Measurements from ENCODE around the gene SNN. TPM values are rescaled to one million over a fixed set of nuclear protein-coding genes. Genes with fewer than 3 reads are reported as not detected.

Gene SNN
- total and polyA plus RNA-seq, 2 experiments from 2014 or later: 5.4 to 5.9 TPM

DNA sequence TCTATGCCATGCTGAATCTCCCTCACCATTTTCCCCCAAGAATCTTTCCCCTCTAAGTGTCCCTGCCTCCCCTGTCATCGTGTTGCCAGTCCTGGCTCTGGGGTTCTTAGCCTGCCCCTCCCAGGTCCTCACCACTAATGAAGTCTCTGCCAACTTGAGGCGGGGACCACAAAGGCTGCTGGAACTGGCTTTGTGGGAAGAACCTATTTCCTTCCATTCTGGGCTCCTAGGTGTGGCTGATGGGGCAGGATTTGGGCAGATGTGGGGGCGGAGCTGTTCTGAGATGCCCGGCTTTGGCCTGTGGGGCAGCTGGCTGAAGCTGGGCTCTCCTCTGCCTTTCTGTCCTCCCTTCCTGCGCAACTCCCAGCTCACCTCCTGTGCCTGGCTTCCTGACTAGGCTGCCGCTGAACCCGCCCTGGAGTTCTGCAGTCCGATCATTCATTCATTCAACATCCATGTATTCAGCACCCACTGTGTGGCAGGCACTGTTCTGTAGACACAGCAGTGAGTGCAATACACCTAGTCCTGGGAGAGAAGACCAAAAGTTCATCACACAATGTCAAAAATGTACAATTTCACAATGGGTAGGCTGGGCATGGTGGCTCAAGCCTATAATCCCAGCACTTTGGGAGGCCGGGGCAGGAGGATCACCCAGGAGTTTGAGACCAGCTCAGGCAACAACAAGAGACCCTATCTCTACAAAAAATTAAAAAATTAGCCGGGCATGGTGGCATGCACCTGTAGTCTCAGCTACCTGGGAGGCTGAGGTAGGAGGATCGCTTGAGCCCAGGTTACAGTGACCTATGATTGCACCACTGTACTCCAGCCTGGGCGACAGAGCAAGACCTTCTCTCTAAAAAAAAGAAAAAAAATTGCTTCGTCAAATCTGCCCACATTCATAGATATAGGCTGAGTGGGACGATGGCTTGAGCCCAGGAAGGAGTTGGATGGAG, 1.9 kb upstream of the SNN start:
- Histone ChIP-seq H3K36me3 (ENCODE audit: low read depth) (no peaks in the 10 kb centered on the region), H3K79me2 (ENCODE audit: insufficient read depth) (no peaks in the 10 kb centered on the region), H3K4me1 (ENCODE audit: insufficient read depth) (peaks cover 7% of the 10 kb centered on the region), H3K9me2 (ENCODE audit: insufficient read depth) (no peaks in the 10 kb centered on the region), H2AFZ (no peak overlapping the region), H3K27ac (no peak overlapping the region), H4K20me1 (ENCODE audit: insufficient read depth) (no peaks in the 10 kb centered on the region), H3F3A (ENCODE audit: insufficient read depth) (peaks cover 4% of the 10 kb centered on the region; the same call in 1 of the 2 replicates), H3K4me2 (ENCODE audit: unreplicated experiment) (no peak overlapping the region), H3K9me3 (ENCODE audit: low read depth) (no peaks in the 10 kb centered on the region), H3K4me3 (no peak overlapping the region), H3K27me3 (replicated peaks; ENCODE audit: insufficient read depth) (no peaks in the 10 kb centered on the region), H3K9ac (no peak overlapping the region)
- in situ Hi-C loops (cut with MboI): no loop called here
- TF ChIP-seq EZH2 (IDR thresholded peaks at IDR 0.05; ENCODE audit: insufficient read depth, poor library complexity, severe bottlenecking): no peak
- TF ChIP-seq EZH2phosphoT487 (IDR thresholded peaks at IDR 0.05; ENCODE audit: insufficient read depth, low read depth): no peak
- no peak for DNase-seq
- WGBS, 2 experiments (ENCODE audit: low coverage in 1 of 2, low lambda C conversion rate in 2 of 2, missing lambda C conversion rate in 2 of 2): 83 to 87% methylated on average over 14 of the region's 14 CpGs

DNA sequence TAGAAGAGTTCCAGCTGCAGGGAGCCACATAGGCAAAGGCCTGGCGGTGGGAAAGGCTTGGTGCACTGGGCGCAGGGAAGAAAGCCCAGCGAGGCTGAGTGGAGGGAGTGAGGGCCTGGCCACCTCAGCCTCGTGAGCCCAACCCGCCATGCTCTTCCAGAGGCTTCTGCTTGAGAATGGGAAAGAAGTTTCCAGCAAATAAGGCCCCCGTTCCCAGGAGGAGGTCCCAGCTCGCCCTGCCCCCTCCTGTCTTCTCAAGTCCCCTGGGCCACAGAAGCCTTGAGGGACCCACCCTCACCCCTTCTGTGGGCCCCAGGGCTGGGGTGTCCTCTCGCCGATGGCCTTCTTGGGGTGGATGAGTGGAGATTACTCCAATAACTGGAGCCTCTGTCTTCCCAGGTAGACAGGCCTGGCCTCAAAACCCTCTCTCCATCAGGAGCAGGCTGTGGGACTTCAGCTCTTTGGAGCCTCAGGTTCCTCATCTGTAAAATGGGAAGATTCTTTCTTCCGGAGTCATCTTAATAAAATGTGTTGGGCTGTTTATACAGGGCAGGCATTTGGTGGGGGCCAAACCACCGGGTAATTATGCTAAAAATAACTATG, 933 bp upstream of the SNN start:
- Histone ChIP-seq H3K4me3 (no peak overlapping the region; the same call in 1 of the 2 replicates), H3F3A (ENCODE audit: insufficient read depth) (peaks cover 4% of the 10 kb centered on the region; the same call in 1 of the 2 replicates), H3K36me3 (ENCODE audit: low read depth) (no peaks in the 10 kb centered on the region), H3K27ac (no peak overlapping the region), H3K27me3 (replicated peaks; ENCODE audit: insufficient read depth) (no peaks in the 10 kb centered on the region), H3K79me2 (ENCODE audit: insufficient read depth) (no peaks in the 10 kb centered on the region), H3K4me2 (ENCODE audit: unreplicated experiment) (no peak overlapping the region), H3K9me3 (ENCODE audit: low read depth) (no peaks in the 10 kb centered on the region), H4K20me1 (ENCODE audit: insufficient read depth) (no peaks in the 10 kb centered on the region), H2AFZ (no peak overlapping the region), H3K9ac (no peak overlapping the region), H3K4me1 (ENCODE audit: insufficient read depth) (peaks cover 7% of the 10 kb centered on the region), H3K9me2 (ENCODE audit: insufficient read depth) (no peaks in the 10 kb centered on the region)
- 91 to 95% methylated on average over 11 of the region's 11 CpGs for WGBS, 2 experiments (ENCODE audit: low coverage in 1 of 2, low lambda C conversion rate in 2 of 2, missing lambda C conversion rate in 2 of 2)
- peak; percentile 20 for DNase-seq
- in situ Hi-C loops (cut with MboI): no loop called here
- no peak for TF ChIP-seq EZH2 (IDR thresholded peaks at IDR 0.05; ENCODE audit: insufficient read depth, poor library complexity, severe bottlenecking)
- no peak for TF ChIP-seq EZH2phosphoT487 (IDR thresholded peaks at IDR 0.05; ENCODE audit: insufficient read depth, low read depth)

DNA sequence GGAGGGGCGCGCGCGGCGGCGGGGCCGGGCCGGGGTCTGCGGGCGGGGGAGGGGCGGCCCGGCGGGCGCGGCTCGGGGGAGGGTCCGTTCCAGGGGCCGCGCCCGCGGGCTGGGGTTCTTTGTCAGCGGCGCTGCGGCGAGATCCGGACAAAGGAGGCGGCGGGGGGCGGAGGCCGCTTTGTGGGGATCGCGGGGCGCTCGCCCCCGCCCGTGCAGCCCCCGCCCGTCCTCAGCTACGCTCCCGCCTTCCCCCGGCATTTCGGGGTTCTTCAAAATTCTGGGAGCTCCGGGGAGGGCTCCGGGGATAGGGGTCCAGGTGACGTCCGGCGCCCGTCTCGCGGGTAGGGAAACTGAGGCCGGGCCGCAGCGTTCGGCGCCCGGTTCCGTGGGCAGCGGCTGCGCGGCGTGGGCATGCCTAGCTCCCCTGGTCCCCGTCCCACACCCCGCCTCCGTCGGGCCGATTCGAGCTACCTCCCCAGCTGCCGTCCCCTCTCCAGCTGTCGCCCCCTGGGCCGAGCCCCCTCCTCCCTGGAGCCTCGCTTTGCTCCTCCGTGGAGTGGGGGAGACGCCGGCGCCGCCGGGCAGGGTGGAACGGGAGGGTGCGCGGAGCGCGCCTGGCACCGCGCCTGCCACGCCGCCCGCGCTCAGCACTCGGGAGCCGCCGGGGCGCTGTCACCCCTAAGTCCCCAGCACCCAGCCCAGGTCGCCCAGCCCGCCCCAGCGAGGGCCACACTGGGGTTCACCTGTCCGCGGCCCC, 546 bp downstream of the SNN start:
- in situ Hi-C loops (cut with MboI): no loop called here

More for the DNA sequence above, 546 bp downstream of the SNN start:
- no peaks in the 10 kb centered on the region for H3K9me2 ChIP-seq (ENCODE audit: insufficient read depth)
- H3K27ac ChIP-seq: no peak overlapping the region
- no peaks in the 10 kb centered on the region for H3K79me2 ChIP-seq (ENCODE audit: insufficient read depth)
- peak overlapping the region; percentile 71 for H3K4me3 ChIP-seq
- H3K4me1 ChIP-seq (ENCODE audit: insufficient read depth): peaks cover 7% of the 10 kb centered on the region
- no peaks in the 10 kb centered on the region for H4K20me1 ChIP-seq (ENCODE audit: insufficient read depth)
- peak overlapping the region; percentile 18 for H2AFZ ChIP-seq
- H3K27me3 ChIP-seq (replicated peaks; ENCODE audit: insufficient read depth): no peaks in the 10 kb centered on the region
- no peaks in the 10 kb centered on the region for H3K36me3 ChIP-seq (ENCODE audit: low read depth)
- TF ChIP-seq EZH2phosphoT487 (IDR thresholded peaks at IDR 0.05; ENCODE audit: insufficient read depth, low read depth): no peak
- TF ChIP-seq EZH2 (IDR thresholded peaks at IDR 0.05; ENCODE audit: insufficient read depth, poor library complexity, severe bottlenecking): no peak
- peak; percentile 44 for DNase-seq
- peak overlapping the region; percentile 60 for H3K4me2 ChIP-seq (ENCODE audit: unreplicated experiment)
- no peaks in the 10 kb centered on the region for H3K9me3 ChIP-seq (ENCODE audit: low read depth)
- 3 to 4% methylated on average over 19 to 66 of the region's 97 CpGs for WGBS, 2 experiments (ENCODE audit: low coverage in 1 of 2, low lambda C conversion rate in 2 of 2, missing lambda C conversion rate in 2 of 2)
- H3K9ac ChIP-seq: peak overlapping the region; percentile 76
- H3F3A ChIP-seq (ENCODE audit: insufficient read depth): peaks cover 4% of the 10 kb centered on the region; the same call in 1 of the 2 replicates

All from GM23248 (cell line).